Gastroesophageal sphincter (tissue), 4 donors: ENCODE measurements around the gene ZBTB20. TPM values are rescaled to one million over a fixed set of nuclear protein-coding genes. Genes with fewer than 3 reads are reported as not detected.

ENCODE experiments used
- ATAC-seq: fragments of 150-250 bp; one replicate; pipeline ENCODE4 v1.9.1; 2016; ENCODE audit warnings: mild to moderate bottlenecking, moderate library complexity
- H3K27ac ChIP-seq, 4 donors: fragments of 200-600 bp; sonication (generic) in 3 of 4; 1 replicate in 3 of 4; 2 replicates in 1 of 4; pipeline ENCODE4 v1.5.1; 2016 to 2019
- H3K27me3 ChIP-seq: fragments of 200-600 bp; sonication (generic); one replicate; pipeline ENCODE4 v1.5.1; 2019
- H3K36me3 ChIP-seq, 2 donors: fragments of 200-600 bp; sonication (generic); one replicate each; pipeline ENCODE4 v1.5.1; 2019; ENCODE audit warnings: control low read depth in 1 of 2
- H3K4me1 ChIP-seq, 3 donors: fragments of 200-600 bp; sonication (generic); 1 replicate in 2 of 3; 2 replicates in 1 of 3; pipeline ENCODE4 v1.5.1; 2016 to 2019; ENCODE audit warnings: control low read depth in 2 of 3
- H3K4me3 ChIP-seq, 2 donors: fragments of 200-600 bp; sonication (generic); one replicate each; pipeline ENCODE4 v1.5.1; 2019; ENCODE audit warnings: mild to moderate bottlenecking in 1 of 2, moderate library complexity in 1 of 2
- H3K9me3 ChIP-seq, 3 donors: fragments of 200-600 bp; sonication (generic); one replicate each; pipeline ENCODE4 v1.5.1; 2017 to 2019; ENCODE audit warnings: control low read depth in 2 of 3
- EP300 ChIP-seq: sonication (generic); formaldehyde crosslinking; IDR thresholded peaks from one replicate; pipeline ENCODE4 v1.6.1; 2017; ENCODE audit warnings: antibody characterized with exemption, mild to moderate bottlenecking
- POLR2A ChIP-seq, 2 donors: fragments of 450-650 bp; IDR thresholded peaks; one replicate each; pipeline ENCODE4 v1.6.1; 2017; ENCODE audit warnings: antibody characterized with exemption in 2 of 2, mild to moderate bottlenecking in 2 of 2, moderate library complexity in 1 of 2
- POLR2AphosphoS5 ChIP-seq: sonication (generic); formaldehyde crosslinking; IDR thresholded peaks from one replicate; pipeline ENCODE4 v1.6.1; 2017; ENCODE audit warnings: antibody characterized with exemption
- WGBS, 2 donors: methylation state at CpG; one replicate each; pipeline ENCODE4 v1.1.5; 2018; ENCODE audit warnings: low coverage in 1 of 2; 5-methylcytosine and 5-hydroxymethylcytosine counted together
- total RNA-seq, 4 donors: library from RNA; depleted of rRNA; stranded (reverse); fragments of >200 nt; gene quantifications; one replicate each; pipeline ENCODE4 v1.1.0, GENCODE V29; 2016
- TF ChIP-seq, protein P1 (sequence below), 4 experiments: fragments of 200-600 bp in 2 of 4; fragments of 450-650 bp in 2 of 4; sonication (generic) in 1 of 4; IDR thresholded peaks; one replicate each; pipeline ENCODE4 v1.5.1; 2017 to 2019; ENCODE audit warnings: antibody characterized with exemption in 4 of 4, mild to moderate bottlenecking in 2 of 4, moderate library complexity in 2 of 4

The ZBTB20 gene
- total RNA-seq, 4 donors from 2014 or later, result 53.1 to 113 (median 98.4) TPM

DNA sequence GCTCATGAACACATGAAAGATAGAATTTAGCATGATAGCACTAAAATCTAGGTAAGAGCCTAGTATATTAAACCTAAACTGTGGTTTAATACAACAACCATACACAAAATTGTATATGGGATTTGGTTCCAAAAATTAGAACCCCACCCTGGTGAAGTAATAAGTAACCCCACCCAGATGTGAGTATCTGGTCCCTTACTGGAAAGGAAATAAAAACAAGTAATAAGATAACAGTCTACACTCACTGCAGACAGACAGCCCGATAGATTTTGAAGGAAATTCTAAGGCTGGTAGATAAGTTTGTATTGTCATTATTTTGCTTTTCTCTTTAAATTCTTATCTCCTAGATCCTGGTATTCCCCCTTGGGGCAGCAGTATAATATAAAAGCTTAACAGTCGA is 184.9 kb downstream of the ZBTB20 start:
- no peaks in the 10 kb centered on the region for H3K9me3 ChIP-seq
- no peak for ATAC-seq
- WGBS, 2 donors, result 58 to 63% methylated on average over 2 of the region's 2 CpGs
- TF ChIP-seq, protein P1, sequence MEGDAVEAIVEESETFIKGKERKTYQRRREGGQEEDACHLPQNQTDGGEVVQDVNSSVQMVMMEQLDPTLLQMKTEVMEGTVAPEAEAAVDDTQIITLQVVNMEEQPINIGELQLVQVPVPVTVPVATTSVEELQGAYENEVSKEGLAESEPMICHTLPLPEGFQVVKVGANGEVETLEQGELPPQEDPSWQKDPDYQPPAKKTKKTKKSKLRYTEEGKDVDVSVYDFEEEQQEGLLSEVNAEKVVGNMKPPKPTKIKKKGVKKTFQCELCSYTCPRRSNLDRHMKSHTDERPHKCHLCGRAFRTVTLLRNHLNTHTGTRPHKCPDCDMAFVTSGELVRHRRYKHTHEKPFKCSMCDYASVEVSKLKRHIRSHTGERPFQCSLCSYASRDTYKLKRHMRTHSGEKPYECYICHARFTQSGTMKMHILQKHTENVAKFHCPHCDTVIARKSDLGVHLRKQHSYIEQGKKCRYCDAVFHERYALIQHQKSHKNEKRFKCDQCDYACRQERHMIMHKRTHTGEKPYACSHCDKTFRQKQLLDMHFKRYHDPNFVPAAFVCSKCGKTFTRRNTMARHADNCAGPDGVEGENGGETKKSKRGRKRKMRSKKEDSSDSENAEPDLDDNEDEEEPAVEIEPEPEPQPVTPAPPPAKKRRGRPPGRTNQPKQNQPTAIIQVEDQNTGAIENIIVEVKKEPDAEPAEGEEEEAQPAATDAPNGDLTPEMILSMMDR (IDR thresholded peaks at IDR 0.05), result no peak
- TF ChIP-seq POLR2AphosphoS5 (no peak), EP300 (no peak), POLR2A (IDR thresholded peaks at IDR 0.05) (no peak)
- H3K4me3 ChIP-seq, result no peak overlapping the region
- no peak overlapping the region for H3K27ac ChIP-seq
- no peaks in the 10 kb centered on the region for H3K27me3 ChIP-seq
- peaks cover 0 to 10% (median 0%) of the 10 kb centered on the region in 3 donors for H3K4me1 ChIP-seq
- H3K36me3 ChIP-seq, result peaks cover 0 to 4% of the 10 kb centered on the region in 2 donors

DNA sequence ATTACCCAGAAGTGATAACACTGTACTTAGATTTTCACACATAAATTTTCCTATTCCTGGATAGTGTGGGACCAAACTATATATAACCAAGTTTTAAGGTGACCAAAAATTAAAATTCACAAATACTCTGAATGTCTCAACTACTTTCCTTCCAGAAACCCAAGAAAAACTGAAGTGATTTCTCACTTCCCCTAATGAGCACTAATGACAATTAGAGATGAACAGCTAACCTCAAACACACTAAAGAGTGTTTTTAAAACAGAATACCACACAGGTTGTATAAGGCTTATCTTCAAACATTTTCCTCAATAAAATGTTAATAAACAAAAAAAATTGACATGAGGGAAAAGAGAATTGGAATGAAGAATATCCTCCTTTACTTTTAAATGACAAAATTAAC is 188.2 kb downstream of the ZBTB20 start:
- no peak for ATAC-seq
- H3K4me3 ChIP-seq, result no peak overlapping the region

DNA sequence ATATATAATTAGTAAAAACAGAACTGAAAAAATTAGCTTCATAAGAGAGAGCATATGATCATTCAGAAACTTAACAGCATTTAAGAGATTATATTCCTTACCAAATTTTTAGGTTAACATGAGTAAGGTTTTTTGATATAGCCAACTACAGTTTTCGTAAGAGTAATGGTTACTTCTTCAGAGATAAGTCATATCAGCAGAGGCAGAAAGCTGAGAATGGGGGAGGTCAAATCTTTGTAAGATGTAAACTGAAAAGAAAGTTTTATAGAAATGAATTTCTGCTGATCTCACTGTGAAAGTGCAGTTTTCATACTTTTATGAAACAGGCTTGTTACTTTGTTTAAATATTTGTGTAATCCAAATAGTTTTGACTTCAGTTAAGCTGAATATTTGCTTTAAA is 193.3 kb downstream of the ZBTB20 start:
- no peak for ATAC-seq
- TF ChIP-seq, protein P1 (IDR thresholded peaks at IDR 0.05), result no peak
- TF ChIP-seq EP300 (no peak), POLR2A (IDR thresholded peaks at IDR 0.05) (no peak)
- Histone ChIP-seq H3K27ac (no peak overlapping the region), H3K9me3 (peaks cover 0 to 35% (median 3%) of the 10 kb centered on the region in 3 donors), H3K27me3 (no peaks in the 10 kb centered on the region), H3K36me3 (peaks cover 0 to 20% of the 10 kb centered on the region in 2 donors), H3K4me1 (no peaks in the 10 kb centered on the region), H3K4me3 (no peak overlapping the region)
- 91 to 100% methylated on average over 1 of the region's 1 CpG for WGBS, 2 donors

More for the DNA sequence above, 188.2 kb downstream of the ZBTB20 start:
- H3K36me3 ChIP-seq, result peaks cover 0 to 13% of the 10 kb centered on the region in 2 donors
- TF ChIP-seq POLR2AphosphoS5 (no peak), EP300 (no peak), POLR2A (IDR thresholded peaks at IDR 0.05) (no peak)
- TF ChIP-seq, protein P1 (IDR thresholded peaks at IDR 0.05), result no peak
- H3K27me3 ChIP-seq, result no peaks in the 10 kb centered on the region
- H3K27ac ChIP-seq, result no peak overlapping the region
- peaks cover 0 to 14% (median 0%) of the 10 kb centered on the region in 3 donors for H3K9me3 ChIP-seq
- no peaks in the 10 kb centered on the region for H3K4me1 ChIP-seq

DNA sequence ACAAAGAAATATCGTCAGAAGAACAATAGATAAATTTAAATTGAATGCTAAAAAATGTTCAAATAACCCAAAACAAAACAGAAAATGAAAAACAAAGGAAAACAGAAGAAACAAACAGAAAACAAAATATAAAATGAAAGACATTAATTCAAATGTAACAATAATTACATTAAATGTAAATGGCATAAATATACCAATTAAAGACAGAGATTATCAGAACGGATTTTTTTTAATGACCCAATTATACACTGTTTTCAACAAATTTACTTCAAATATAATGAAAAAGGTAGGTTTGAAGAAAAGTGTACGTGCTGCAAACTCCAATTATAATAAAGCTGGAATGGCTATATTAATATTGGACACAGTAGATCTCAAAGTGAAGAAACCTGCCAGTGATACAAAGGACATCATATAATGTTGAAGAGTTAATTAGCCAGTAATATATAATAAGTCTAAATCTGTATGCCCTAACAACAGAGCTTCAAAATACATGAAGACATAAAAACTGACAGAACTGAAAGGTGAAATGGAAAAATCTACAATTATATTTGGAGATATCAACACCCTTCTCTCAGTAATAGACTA is 193.8 kb downstream of the ZBTB20 start:
- no peak for ATAC-seq
- Histone ChIP-seq H3K36me3 (peaks cover 0 to 20% of the 10 kb centered on the region in 2 donors), H3K4me3 (no peak overlapping the region), H3K4me1 (no peaks in the 10 kb centered on the region), H3K27me3 (no peaks in the 10 kb centered on the region), H3K9me3 (peaks cover 0 to 35% (median 3%) of the 10 kb centered on the region in 3 donors), H3K27ac (no peak overlapping the region)
- TF ChIP-seq POLR2A (IDR thresholded peaks at IDR 0.05), result no peak
- no peak for TF ChIP-seq POLR2AphosphoS5
- TF ChIP-seq, protein P1 (IDR thresholded peaks at IDR 0.05), result no peak
- no peak for TF ChIP-seq EP300
- WGBS, 2 donors, result 56 to 63% methylated on average over 3 of the region's 3 CpGs

DNA sequence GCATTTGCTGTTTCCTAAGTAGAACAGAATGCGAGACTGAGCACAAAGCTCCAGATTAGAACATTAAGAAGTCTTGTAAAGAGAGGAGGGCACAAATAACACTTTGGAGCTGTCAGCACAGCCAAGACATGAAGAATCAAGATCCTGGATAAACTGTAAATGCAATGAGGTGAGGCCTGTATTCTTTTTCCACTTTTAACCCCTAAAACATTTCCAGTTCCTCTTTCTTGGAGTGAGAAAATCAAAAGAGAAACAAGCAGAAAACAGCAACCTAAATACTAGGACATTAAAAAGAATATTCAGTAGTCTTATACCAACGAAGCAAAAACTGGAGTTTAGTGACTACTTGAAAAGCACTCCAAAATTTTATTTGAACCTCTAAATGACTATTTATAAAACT is 204.3 kb downstream of the ZBTB20 start:
- ATAC-seq, result no peak
- peaks cover 0 to 5% of the 10 kb centered on the region in 2 donors for H3K36me3 ChIP-seq
- no peak overlapping the region for H3K4me3 ChIP-seq
- no peaks in the 10 kb centered on the region for H3K4me1 ChIP-seq
- 85 to 87% methylated on average over 2 of the region's 2 CpGs for WGBS, 2 donors
- TF ChIP-seq, protein P1 (IDR thresholded peaks at IDR 0.05), result no peak
- TF ChIP-seq EP300, result no peak
- TF ChIP-seq POLR2A (IDR thresholded peaks at IDR 0.05), result no peak
- no peak for TF ChIP-seq POLR2AphosphoS5
- H3K27me3 ChIP-seq, result no peaks in the 10 kb centered on the region
- no peak overlapping the region for H3K27ac ChIP-seq
- H3K9me3 ChIP-seq, result no peaks in the 10 kb centered on the region
